ENCODE measurements around the gene CHCHD1.
"Not testable (repeated sequence)": the region's sequence is repeated elsewhere in the genome, so short reads cannot be mapped to it uniquely, and the experiment has no call there.

The CHCHD1 gene

GRCh38 chr10:73814276-73814895 lies 32.5 kb downstream of the CHCHD1 start:
- no peak for DNase-seq

GRCh38 chr10:73814896-73815718 lies 33.3 kb downstream of the CHCHD1 start:
- DNase-seq = peak in 1 of 2 experiments; percentile 28

- DNase-seq = no peak
These were observed 33.8 kb downstream of the CHCHD1 start for GRCh38 chr10:73815719-73816030.

GRCh38 chr10:73816917-73817729 lies 35.3 kb downstream of the CHCHD1 start:
- no peak for DNase-seq

GRCh38 chr10:73817826-73818225 lies 36.0 kb downstream of the CHCHD1 start:
- no peak for DNase-seq

GRCh38 chr10:73818402-73818801 lies 36.6 kb downstream of the CHCHD1 start:
- no peak for DNase-seq

GRCh38 chr10:73819081-73819480 lies 37.2 kb downstream of the CHCHD1 start:
- DNase-seq = no peak

GRCh38 chr10:73819513-73820093 lies 37.8 kb downstream of the CHCHD1 start:
- DNase-seq = no peak

- no peak for DNase-seq
These were observed 41.5 kb downstream of the CHCHD1 start for GRCh38 chr10:73823391-73823790.

- DNase-seq = no peak
These were observed 42.4 kb downstream of the CHCHD1 start for GRCh38 chr10:73824146-73824725.

GRCh38 chr10:73827346-73828089 lies 45.7 kb downstream of the CHCHD1 start:
- no peak for DNase-seq

- no peak for DNase-seq
These were observed 46.3 kb downstream of the CHCHD1 start for GRCh38 chr10:73828161-73828560.

- DNase-seq = not testable (repeated sequence)
These were observed 47.2 kb downstream of the CHCHD1 start for GRCh38 chr10:73829090-73829489.

Measured in SW 1271 (cell line).